Liver (tissue), 3 donors: Measurements from ENCODE around the gene TMEM187.

ENCODE experiments used
- EGR1 ChIP-seq, 2 donors: IDR thresholded peaks; 2 replicates each; pipeline ENCODE4 v1.6.1; 2016 to 2018; ENCODE audit warnings: antibody characterized with exemption in 2 of 2, low read depth in 2 of 2
- JUND ChIP-seq, 2 donors: IDR thresholded peaks; 2 replicates each; pipeline ENCODE4 v1.6.1; 2016; ENCODE audit warnings: antibody characterized with exemption in 2 of 2
- SP1 ChIP-seq: IDR thresholded peaks from 2 replicates; pipeline ENCODE4 v1.6.1; 2018; ENCODE audit warnings: antibody characterized with exemption, mild to moderate bottlenecking
- TAF1 ChIP-seq: conservative IDR thresholded peaks from 2 replicates; pipeline ENCODE4 v1.6.1; 2016; ENCODE audit warnings: antibody characterized with exemption, mild to moderate bottlenecking
- YY1 ChIP-seq: IDR thresholded peaks from 2 replicates; pipeline ENCODE4 v1.6.1; 2016; ENCODE audit warnings: antibody characterized with exemption, mild to moderate bottlenecking
- TF ChIP-seq, protein P1 (sequence below): fragments of 150-350 bp; IDR thresholded peaks from 2 replicates; pipeline ENCODE4 v1.5.1; 2017; ENCODE audit warnings: improper control_type of control experiment, low read depth, low read length; ENCODE audit not compliant: missing input control
- TF ChIP-seq, protein P2 (sequence below): IDR thresholded peaks from 2 replicates; pipeline ENCODE4 v1.6.1; 2016; ENCODE audit warnings: antibody characterized with exemption, mild to moderate bottlenecking
- TF ChIP-seq, protein P3 (sequence below): IDR thresholded peaks from 2 replicates; pipeline ENCODE4 v1.6.1; 2016; ENCODE audit warnings: antibody characterized with exemption
- TF ChIP-seq, protein P4 (sequence below): IDR thresholded peaks from 2 replicates; pipeline ENCODE4 v1.6.1; 2016; ENCODE audit warnings: antibody characterized with exemption
- donor health status: healthy.
- donor health status: healthy.

DNA sequence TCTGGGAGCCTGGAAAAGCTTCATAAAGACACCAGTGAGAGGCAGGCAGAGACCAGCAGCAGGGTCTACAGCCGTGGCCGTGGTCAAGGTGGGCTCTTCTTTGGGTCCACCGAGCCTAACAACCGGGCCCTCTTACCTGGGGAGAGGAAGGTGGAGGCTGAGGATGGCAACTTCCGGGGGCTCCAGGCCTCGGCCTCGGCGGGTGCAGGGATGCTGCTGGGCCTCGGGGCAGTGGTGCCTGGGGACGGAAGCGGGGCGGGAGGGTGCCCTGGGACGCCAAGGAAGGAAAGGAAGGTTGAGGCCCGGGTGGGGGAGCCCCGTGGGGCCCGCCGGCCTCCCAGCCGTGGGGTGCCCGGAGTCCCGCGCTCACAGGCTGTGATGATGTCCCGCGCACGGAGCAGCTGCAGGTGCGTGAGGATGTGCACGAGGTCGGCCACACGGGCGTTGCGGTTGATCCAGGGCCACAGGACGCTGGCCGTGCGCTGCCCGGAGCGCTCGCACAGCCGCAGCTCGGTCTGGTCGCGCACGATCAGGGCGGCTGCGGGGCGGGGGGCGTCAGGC is 46.6 kb downstream of the TMEM187 start:
- no peak for TF ChIP-seq TAF1
- TF ChIP-seq, protein P1, sequence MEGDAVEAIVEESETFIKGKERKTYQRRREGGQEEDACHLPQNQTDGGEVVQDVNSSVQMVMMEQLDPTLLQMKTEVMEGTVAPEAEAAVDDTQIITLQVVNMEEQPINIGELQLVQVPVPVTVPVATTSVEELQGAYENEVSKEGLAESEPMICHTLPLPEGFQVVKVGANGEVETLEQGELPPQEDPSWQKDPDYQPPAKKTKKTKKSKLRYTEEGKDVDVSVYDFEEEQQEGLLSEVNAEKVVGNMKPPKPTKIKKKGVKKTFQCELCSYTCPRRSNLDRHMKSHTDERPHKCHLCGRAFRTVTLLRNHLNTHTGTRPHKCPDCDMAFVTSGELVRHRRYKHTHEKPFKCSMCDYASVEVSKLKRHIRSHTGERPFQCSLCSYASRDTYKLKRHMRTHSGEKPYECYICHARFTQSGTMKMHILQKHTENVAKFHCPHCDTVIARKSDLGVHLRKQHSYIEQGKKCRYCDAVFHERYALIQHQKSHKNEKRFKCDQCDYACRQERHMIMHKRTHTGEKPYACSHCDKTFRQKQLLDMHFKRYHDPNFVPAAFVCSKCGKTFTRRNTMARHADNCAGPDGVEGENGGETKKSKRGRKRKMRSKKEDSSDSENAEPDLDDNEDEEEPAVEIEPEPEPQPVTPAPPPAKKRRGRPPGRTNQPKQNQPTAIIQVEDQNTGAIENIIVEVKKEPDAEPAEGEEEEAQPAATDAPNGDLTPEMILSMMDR, result no peak
- no peak for TF ChIP-seq JUND (IDR thresholded peaks at IDR 0.05)
- TF ChIP-seq SP1, result no peak
- TF ChIP-seq, protein P2, sequence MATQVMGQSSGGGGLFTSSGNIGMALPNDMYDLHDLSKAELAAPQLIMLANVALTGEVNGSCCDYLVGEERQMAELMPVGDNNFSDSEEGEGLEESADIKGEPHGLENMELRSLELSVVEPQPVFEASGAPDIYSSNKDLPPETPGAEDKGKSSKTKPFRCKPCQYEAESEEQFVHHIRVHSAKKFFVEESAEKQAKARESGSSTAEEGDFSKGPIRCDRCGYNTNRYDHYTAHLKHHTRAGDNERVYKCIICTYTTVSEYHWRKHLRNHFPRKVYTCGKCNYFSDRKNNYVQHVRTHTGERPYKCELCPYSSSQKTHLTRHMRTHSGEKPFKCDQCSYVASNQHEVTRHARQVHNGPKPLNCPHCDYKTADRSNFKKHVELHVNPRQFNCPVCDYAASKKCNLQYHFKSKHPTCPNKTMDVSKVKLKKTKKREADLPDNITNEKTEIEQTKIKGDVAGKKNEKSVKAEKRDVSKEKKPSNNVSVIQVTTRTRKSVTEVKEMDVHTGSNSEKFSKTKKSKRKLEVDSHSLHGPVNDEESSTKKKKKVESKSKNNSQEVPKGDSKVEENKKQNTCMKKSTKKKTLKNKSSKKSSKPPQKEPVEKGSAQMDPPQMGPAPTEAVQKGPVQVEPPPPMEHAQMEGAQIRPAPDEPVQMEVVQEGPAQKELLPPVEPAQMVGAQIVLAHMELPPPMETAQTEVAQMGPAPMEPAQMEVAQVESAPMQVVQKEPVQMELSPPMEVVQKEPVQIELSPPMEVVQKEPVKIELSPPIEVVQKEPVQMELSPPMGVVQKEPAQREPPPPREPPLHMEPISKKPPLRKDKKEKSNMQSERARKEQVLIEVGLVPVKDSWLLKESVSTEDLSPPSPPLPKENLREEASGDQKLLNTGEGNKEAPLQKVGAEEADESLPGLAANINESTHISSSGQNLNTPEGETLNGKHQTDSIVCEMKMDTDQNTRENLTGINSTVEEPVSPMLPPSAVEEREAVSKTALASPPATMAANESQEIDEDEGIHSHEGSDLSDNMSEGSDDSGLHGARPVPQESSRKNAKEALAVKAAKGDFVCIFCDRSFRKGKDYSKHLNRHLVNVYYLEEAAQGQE, result no peak
- no peak for TF ChIP-seq EGR1 (IDR thresholded peaks at IDR 0.05; ENCODE audit: low read depth in 2 of 2)
- TF ChIP-seq YY1, result no peak
- TF ChIP-seq, protein P3, sequence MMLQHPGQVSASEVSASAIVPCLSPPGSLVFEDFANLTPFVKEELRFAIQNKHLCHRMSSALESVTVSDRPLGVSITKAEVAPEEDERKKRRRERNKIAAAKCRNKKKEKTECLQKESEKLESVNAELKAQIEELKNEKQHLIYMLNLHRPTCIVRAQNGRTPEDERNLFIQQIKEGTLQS, result no peak
- TF ChIP-seq, protein P4, sequence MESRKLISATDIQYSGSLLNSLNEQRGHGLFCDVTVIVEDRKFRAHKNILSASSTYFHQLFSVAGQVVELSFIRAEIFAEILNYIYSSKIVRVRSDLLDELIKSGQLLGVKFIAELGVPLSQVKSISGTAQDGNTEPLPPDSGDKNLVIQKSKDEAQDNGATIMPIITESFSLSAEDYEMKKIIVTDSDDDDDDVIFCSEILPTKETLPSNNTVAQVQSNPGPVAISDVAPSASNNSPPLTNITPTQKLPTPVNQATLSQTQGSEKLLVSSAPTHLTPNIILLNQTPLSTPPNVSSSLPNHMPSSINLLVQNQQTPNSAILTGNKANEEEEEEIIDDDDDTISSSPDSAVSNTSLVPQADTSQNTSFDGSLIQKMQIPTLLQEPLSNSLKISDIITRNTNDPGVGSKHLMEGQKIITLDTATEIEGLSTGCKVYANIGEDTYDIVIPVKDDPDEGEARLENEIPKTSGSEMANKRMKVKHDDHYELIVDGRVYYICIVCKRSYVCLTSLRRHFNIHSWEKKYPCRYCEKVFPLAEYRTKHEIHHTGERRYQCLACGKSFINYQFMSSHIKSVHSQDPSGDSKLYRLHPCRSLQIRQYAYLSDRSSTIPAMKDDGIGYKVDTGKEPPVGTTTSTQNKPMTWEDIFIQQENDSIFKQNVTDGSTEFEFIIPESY, result no peak
